ENCODE results near the gene BTBD9.
A peak's percentile ranks its signal among the peaks of the same experiment; 100 is the strongest.

The BTBD9 gene

DNA sequence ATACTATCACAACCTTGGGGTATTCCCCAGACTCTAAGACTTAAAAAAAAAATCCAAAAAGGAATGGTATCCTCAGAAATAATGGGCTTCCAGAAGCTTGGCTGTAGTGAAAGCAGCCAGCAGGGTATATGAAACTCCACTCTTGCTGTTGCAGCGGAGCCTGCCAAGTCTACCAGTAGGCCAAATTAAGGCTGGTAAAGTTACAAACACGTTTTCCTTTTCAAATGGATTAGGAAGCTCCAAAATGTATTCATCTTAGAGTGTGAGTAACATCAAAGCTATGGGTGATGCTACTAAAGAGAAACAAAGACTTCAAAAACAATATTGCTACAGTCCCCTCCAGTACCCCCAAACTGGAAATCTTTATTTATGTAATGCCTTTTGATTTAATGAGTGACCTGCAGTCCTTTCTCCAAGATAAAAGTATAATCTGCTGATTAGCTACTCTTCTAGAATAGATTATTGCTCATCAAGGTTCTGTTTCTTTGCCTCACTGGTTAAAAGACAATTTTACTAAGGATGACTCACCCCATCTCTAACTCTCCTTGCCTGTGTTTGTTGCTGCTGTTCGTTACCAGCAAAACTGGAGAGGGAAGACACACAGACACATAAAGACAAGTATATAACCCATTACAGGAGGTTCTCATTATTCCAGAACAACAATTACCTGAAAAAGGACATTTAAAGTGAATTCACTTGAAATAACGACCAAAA, 84.9 kb downstream of the BTBD9 start:
- DNase-seq (ENCODE audit: low spot score): no peak

DNA sequence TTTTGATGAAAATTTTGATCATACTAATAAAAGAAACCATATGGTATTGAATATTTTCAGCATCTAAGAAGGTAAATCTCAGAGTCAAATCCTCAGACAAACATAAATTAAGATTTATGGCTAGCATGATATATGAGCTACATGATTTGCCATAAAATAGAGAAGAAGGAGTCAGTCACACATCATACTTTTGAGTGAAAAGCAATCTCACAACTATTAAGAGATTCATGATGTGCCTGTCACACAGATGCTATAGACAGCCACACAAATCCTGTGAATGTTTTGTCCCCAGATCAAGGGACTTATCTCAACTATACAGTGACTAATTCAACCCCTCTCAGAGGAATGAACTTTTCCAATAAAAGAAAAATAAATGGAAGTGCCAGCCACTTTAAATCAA, 85.7 kb downstream of the BTBD9 start:
- no peak for DNase-seq (ENCODE audit: low spot score)

DNA sequence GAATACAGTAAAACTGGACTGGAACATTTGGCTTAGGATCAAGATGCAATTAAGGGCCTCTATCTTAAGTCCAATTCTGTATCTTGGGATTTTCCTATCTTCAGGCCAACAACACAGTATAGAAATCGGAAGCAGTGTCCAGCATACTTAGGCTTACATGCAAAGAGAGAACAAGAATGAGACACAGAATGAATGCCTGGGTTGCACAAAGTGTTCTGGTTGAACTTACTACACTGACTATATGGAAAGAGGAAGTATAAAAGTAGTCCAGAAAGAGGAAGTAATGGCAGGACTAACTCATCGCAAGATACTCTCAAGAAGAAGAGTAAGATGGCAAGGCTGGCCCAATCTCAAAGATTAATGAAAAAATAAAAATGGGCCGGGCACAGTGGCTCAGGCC, 87.6 kb downstream of the BTBD9 start:
- DNase-seq (ENCODE audit: low spot score): peak; percentile 77

DNA sequence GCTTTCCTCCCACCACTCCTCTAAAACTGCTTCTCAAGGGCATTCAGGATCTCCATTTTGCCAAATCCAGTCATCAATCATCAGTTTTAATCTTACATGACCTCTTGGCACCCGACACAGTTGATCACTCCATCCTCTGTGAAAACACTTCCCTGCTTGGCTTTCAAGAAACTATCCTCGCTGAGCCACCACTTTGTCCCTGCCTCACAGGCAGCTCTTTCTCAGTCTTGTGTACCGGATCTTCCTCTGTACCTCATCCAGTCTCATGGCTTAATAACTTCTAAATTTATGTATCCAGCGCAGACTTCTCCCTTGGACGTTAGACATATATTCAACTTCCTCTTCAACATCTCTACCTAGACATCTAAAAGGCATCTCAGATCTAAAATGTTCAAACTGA, 89.9 kb downstream of the BTBD9 start:
- DNase-seq (ENCODE audit: low spot score): no peak

DNA sequence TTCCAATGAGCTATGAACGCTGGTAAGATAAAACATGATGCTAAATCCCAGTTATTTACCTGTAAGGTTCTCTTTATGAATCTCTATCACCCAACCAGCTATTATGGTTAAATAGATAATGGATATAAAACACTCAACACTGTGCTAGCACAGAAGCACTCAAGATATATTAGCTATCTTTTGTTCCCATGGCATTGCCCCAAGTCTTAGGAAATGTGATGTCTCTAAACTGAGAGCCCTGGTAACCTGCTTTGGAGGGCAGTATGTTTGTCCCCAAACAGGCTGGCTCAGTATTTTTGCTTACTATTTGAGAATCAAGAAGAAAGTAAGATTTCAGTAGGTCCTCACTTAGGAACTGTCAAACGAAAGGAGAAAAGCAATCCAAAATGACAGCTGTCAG, 90.5 kb downstream of the BTBD9 start:
- DNase-seq (ENCODE audit: low spot score): no peak

DNA sequence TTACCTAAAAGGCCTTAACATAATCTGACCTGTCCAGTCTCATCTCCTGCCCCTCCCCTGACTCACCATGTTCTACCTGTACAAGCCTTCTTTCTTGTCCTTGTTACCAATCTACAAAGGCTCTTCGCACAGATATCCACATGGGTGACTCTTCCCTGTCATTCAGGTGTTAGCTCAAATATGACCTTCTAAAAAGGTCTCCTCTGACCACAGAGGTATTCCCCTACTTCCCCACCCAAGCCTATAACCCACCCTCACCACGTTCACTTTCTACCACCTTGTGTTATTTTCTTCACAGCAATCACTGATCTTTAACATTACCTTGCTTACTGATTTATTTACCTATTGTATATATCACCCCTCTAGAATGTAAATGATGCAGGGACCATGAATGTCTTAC, 96.7 kb downstream of the BTBD9 start:
- DNase-seq (ENCODE audit: low spot score): no peak

DNA sequence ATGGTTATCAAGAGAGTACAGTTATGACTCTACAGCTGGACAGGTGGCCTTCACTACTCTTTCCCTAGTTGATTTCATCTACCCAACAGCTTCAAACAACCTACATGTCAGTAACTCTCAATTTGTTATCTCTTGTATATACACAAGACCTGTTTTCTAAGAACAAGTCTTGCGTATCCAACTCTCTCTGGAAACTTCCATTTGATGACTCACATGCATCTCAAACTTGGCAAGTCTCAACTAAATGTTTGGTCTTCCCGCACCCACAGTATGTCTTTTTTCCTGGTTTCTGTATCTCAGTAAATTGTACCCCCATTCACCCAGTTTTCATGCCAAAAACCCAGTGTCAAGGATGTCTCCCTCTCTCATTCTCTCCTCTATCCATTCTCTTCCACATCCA, 97.7 kb downstream of the BTBD9 start:
- DNase-seq (ENCODE audit: low spot score): no peak

DNA sequence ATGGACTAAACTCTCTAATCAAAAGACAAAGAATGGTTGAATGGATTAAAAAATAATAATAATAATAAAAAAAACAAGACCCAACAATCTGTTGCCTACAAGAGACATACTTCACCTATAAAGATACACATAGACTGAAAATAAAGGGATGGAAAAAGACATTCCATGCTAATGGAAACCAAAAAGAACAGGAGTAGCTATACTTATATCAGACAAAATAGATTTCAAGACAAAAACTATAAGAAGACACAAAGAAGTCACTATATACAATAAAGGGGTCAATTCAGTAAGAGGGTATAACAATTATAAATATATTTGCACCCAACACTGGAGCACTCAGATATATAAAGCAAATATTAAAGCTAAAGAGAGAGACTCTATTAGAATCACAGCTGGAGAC, 106.7 kb downstream of the BTBD9 start:
- no peak for DNase-seq (ENCODE audit: low spot score)

DNA sequence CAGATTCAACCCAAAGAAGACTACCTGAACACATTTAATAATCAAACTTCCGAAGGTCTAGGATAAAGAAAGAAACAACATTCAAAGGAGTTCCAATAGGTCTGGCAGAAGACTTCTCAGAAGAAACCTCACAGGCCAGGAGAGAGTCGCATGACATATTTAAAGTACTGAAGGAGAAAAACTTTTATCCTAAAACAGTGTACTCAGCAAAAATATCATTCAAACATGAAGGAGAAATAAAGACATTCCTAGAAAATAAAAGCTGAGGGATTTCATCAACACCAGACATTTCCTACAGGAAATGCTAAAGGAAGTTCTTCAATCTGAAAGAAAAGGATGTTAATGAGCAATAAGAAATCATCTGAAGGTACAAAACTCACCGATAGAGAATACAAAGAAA, 108.6 kb downstream of the BTBD9 start:
- DNase-seq (ENCODE audit: low spot score): no peak

DNA sequence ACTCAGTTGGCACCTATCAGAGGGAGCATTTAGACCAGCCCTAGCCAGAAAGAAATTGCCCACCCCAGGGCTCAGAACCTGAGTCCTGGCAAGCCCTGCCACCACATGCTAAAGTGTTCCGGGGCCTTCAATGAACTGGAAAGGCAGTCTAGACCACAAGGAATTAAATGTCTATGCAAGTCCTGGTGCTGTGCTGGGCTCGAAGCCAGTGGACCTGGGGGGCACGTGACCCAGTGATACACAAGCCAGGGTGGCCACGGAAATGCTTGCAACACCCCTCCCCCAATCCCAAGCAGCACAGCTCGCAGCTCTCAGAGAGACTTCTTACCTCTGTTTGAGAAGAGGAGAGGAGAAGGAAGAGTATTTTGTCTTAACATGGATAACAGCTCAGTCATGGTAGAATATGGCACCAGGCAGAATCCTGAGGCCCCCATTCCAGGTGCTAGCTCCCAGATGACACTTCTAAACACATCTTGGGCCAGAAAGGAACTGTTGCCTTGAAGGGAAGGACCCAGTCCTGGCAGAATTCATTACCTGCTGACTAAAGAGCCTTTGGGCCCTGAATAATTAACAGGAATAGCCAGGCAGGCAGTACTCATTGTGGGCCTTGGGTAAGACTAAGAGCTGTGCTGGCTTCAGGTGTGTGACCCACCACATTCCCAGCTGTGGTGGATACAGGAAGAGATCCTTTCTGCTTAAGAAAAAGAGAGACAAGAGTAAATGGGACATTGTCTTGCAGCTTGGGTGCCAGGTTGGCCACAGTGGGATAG, 111.3 kb downstream of the BTBD9 start:
- no peak for DNase-seq (ENCODE audit: low spot score)

DNA sequence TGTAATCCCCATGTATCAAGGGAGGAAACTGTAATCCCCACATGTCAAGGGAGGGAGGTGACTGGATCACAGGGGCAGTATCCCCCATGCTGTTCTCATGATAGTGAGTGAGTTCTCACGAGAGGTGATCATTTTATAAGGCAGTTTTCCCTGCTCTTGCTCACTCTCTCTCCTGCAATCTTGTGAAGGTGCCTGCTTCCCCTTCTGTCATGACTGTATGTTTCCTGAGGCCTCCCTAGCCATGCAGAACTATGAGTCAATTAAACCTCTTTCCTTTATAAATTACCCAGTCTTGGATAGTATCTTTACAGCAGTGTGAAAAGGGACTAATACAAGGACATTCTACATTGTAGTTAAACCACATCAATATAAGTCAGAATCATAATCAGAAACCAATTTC, 112.4 kb downstream of the BTBD9 start:
- DNase-seq (ENCODE audit: low spot score): no peak

DNA sequence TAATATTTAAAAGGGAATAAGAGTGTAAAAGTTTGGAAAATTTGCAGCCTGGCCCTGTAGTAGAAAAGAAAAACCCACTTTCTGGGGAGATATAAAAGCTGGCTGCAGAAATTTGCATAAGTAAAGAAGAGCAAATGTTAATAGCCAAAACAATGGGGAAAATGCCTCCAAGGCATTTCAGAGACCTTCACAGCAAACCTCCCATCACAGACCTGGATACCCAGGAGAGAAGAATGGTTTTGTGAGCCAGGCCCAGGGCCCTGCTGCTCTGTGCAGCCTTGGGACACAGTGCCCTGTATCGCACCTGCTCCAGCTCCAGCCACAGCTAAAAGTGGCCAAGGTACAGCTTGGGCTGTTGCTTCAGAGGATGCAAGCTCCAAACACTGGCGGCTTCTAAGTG, 113.8 kb downstream of the BTBD9 start:
- DNase-seq (ENCODE audit: low spot score): no peak

DNA sequence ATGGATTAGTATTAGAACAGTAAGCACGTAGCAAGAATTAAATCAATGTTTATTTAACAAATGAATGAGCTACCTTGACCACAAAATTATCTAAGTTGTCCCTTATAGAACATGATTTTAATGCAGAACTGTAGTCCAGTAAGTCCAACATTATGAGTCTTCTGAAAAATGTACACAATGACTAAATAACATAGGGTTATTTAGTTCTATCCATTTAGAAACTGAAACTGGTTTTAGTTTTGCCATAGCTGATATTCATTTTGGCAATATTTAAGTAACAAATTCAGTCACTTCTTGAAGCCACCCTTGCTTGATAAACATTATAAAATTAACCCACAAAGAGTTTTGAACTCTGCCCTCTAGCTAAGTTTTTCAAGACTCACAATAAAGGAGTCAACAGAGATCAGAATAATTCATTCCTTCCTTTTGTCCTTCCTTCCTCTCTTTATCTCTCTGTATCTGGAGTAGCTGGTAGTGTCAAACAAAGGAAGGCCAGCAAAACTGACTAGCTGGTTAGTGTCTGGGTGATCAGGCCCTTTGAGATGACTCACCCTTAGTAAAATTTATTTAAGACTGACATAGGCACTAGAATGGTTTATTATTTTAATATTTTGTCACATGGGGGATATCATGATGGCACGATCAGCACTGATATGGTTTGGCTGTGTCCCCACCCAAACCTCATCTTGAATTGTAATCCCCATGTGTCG, 115.1 kb downstream of the BTBD9 start:
- no peak for DNase-seq (ENCODE audit: low spot score)

DNA sequence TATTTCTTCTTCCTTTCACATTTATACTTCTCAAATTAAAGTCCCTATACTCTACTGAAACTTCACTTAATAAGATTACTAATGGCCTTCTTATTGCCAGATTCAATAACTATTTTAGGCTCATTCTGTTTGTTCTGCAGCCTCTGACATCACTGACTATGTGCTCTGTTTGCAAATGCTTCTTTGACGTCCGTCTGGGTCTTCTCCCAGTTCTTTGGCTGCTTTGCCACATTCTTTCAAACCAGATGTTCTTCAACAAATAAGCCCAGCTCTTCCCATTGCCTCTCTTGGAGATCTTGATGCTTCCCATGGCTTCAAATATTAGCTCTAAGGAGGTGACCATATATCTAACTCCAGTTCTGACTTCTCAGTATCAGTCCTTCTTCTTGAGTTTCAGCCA, 117.4 kb downstream of the BTBD9 start:
- no peak for DNase-seq (ENCODE audit: low spot score)

DNA sequence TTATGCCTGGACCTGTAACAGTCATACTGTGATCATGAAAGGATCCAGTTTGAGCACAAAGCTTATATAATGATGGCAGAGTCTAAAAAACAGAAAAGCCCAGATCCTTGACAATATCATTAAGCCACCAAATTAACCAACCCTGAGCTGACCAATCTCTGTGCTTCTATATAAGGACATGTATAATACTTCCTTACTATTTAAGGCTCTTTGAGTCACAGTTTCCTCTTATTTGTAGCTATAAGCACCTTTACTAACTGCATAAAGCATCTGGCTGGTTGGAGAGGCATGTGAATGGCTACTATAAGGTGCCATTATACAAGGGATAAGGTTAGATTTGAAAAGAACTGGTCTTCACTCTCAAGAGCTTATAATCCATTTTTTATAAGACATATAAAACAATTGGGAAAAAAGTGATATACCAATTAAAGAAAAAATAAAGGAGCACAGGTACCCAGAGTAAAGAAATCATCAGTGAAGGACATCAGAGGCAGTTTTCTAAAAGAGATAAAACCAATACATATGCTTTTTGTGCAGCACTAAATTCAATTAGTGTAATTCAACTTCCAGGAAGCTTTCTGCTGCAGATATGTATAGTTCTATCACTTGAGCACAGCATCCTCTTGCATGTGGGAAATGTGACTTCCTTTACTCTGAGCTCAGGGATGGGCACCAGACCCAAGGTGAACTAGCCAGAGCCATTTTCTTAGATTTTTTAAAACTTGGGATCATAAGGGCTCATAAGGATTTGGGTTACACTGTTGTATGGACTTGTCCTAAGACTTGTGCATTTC, 121.0 kb downstream of the BTBD9 start:
- no peak for DNase-seq (ENCODE audit: low spot score)

DNA sequence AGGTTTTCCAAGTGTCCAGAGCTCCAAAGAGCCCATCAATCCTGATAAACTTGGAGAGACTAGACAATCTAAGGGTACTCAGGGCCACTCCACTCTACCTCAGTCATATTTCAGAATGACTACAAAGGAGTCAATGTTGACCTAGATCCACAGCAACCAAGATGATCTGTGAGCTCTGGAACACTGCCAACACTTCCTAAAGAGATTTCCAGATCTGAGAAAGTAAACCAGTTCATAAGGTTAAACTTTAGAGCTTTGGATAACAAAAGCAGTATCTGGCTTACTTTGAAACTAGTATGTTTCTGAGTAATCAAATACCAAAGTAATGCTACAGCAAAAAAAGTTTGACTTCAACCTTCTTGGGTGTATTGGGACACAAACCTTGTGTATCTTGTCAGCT, 122.7 kb downstream of the BTBD9 start:
- no peak for DNase-seq (ENCODE audit: low spot score)

DNA sequence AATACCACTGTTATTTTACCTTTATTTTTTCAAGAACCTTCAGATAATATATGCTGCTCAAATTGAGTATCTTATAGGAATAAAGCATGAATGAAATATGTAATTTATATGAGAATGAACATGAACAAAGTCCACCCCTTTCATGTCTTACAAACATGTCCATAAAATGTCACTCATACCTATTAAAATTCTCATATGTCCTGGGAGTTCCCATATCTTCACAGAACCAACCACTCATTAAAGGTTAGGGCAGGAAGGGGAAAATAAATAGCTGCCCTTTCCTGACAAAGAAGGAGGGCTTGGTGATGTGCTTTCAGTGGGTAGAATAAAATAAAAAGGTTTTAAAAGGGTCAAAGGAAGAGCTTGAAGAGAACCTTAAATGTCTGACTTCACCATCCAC, 125.3 kb downstream of the BTBD9 start:
- no peak for DNase-seq (ENCODE audit: low spot score)

DNA sequence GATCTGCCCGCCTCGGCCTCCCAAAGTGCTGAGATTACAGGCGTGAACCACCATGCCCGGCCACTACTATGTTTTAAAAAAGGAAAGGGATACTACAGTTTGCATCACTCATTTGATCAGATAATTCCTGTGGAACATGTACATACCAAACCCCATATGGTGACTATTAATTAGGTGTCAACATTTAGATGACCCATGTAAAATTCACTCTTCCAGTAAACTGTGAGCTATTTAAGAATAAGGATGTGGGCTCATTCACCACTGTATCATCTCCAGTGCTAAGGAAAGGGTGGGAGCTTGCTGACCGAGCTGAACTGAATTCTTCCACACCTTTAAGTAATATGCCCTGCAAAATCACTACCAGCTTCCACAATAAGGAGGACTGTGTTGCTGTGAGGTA, 127.5 kb downstream of the BTBD9 start:
- no peak for DNase-seq (ENCODE audit: low spot score)

DNA sequence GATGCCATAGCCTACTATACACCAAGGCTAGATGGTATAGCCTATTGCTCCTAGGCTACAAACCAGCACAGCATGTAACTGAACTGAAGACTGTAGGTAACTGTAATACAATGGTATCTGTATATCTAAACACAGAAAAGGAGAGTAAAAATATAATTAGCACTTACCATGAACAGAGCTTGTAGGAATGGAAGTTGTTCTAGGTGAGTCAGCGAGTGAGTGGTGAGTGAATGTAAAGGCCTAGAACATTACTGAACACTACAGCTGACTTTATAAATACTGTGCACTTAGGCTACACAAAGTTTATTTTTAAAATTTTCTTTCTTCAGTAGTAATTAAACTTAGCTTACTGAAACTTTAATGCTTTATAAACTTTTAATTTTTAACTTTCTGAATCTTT, 129.5 kb downstream of the BTBD9 start:
- DNase-seq (ENCODE audit: low spot score): no peak

DNA sequence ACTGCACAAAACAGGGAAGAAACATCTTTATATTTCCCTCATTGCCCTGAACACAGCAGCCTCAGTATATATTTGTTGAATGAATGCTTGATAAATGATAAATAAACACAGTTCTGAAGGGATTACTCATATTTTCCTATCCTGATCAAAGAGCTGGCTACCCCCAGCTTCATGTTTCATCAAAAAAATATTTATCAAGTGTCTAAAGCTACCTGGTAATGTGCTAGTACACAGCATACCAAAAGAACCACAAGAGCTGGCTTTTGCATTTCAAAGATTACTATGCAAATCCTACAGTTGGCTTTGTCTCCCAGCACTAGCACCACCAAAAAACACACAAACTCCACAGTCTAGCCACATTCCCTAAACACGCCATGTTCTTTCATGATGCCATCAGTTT, 130.0 kb downstream of the BTBD9 start:
- DNase-seq (ENCODE audit: low spot score): no peak

DNA sequence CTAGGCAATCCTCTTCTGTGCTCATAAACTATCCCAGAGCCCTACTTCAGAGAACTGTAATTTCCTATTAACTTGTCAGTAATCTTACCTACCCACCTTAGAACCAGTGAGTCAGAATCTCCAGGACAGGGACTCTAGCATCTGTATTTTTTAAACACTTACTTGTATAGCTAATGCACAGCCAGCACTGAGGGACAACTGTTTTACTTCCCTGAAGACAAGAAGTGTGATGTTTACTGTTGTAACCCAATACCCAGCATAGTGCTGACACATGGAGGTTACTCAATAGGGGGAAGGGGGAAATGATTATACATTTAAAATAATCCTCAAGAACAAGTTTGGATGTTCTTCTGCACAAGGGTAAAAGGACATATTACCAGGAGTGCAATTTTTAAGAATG, 130.8 kb downstream of the BTBD9 start:
- no peak for DNase-seq (ENCODE audit: low spot score)

DNA sequence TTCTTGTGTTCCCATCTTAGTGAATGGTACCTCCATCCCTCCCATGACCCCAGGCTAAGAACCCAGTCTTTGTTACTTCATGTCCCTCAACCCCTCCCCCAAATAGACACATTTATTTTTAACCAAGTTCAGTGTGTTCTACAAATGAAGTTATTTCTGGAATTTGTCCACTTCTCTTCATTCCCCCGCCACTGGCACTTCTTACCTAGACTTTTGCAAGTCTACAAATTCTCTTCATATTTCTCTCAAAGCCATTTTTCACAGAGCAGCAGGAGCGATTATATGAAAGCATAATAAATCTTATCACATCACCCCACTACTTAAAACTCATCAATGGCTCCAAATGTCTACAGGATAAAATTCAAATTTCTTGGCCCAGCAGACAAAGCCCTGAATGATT, 131.4 kb downstream of the BTBD9 start:
- no peak for DNase-seq (ENCODE audit: low spot score)

DNA sequence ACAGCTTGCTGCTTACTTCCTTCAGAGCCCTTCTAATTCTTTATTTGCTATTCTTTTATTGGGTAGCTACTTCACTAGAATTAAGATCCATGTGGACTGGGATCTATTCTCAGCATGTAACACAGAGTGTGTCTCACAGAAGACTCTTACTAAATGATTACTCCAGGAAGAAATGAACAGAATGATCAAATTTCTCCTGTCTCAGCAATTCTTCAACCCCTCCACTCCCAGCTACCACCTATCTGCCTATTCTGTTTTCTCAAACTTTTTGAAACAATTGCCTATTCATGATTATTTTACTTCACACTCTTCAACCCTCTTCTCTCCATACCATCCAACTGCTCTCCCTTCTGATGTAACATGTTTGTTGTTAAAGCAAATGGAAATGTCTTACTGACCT, 132.6 kb downstream of the BTBD9 start:
- DNase-seq (ENCODE audit: low spot score): no peak

Data from NAMALWA (cell line).